Thoracic aorta (tissue), 2 donors: ENCODE results near the gene SEL1L3. TPM values are rescaled to one million over a fixed set of nuclear protein-coding genes. Genes with fewer than 3 reads are reported as not detected.

ENCODE experiments used
- ATAC-seq: fragments of 150-250 bp; one replicate; pipeline ENCODE4 v1.8.0; 2017; ENCODE audit warnings: low read depth; ENCODE audit not compliant: insufficient number of reproducible peaks, low FRiP score
- DNase-seq: peaks from one replicate; pipeline ENCODE4 v3.0.0-alpha.2; 2020; ENCODE audit warnings: low spot score
- H3K27ac ChIP-seq, 2 donors: fragments of 200-600 bp; sonication (generic); 1 replicate in 1 of 2; 2 replicates in 1 of 2; pipeline ENCODE4 v1.5.1; 2016; ENCODE audit warnings: mild to moderate bottlenecking in 2 of 2, moderate library complexity in 2 of 2
- H3K27me3 ChIP-seq: fragments of 200-600 bp; sonication (generic); replicated peaks from 2 replicates; pipeline ENCODE4 v1.6.0; 2016; ENCODE audit warnings: mild to moderate bottlenecking; ENCODE audit not compliant: insufficient read depth
- H3K36me3 ChIP-seq: fragments of 200-600 bp; sonication (generic); one replicate; pipeline ENCODE4 v1.5.1; 2016
- H3K4me1 ChIP-seq, 2 donors: fragments of 200-600 bp; sonication (generic); 1 replicate in 1 of 2; 2 replicates in 1 of 2; pipeline versions ENCODE4 v1.5.1 to v1.6.0; 2016; ENCODE audit warnings: low read depth in 2 of 2, mild to moderate bottlenecking in 1 of 2; ENCODE audit not compliant: control insufficient read depth in 1 of 2
- H3K4me3 ChIP-seq: fragments of 200-600 bp; sonication (generic); 2 replicates; pipeline ENCODE4 v1.5.1; 2016; ENCODE audit warnings: mild to moderate bottlenecking
- H3K9me3 ChIP-seq: fragments of 200-600 bp; sonication (generic); 2 replicates; pipeline ENCODE4 v1.5.1; 2016
- CTCF ChIP-seq: fragments of 200-600 bp; sonication (generic); IDR thresholded peaks from one replicate; pipeline ENCODE4 v1.5.1; 2019; ENCODE audit warnings: antibody characterized with exemption
- total RNA-seq, 2 donors: library from RNA; depleted of rRNA; stranded (reverse); fragments of >200 nt; gene quantifications; one replicate each; pipeline versions ENCODE4 v1.1.0 to v1.2.3, GENCODE V29; 2016

The SEL1L3 gene
- total RNA-seq, 2 donors from 2014 or later = 9.9 to 34.8 TPM

- H3K4me1 ChIP-seq = no peaks in the 10 kb centered on the region
- no peak for TF ChIP-seq CTCF
- no peak overlapping the region for H3K27ac ChIP-seq
- H3K36me3 ChIP-seq = no peaks in the 10 kb centered on the region
- DNase-seq (no peak), ATAC-seq (no peak)
- H3K4me3 ChIP-seq = no peak overlapping the region
- H3K27me3 ChIP-seq = no peaks in the 10 kb centered on the region
- H3K9me3 ChIP-seq = no peaks in the 10 kb centered on the region
These were observed 55.6 kb downstream of the SEL1L3 start for GRCh38 chr4:25807102-25807728.

GRCh38 chr4:25805255-25805860 is 57.4 kb downstream of the SEL1L3 start:
- Histone ChIP-seq H3K27me3 (no peaks in the 10 kb centered on the region), H3K9me3 (no peaks in the 10 kb centered on the region), H3K36me3 (no peaks in the 10 kb centered on the region), H3K27ac (no peak overlapping the region), H3K4me1 (no peaks in the 10 kb centered on the region), H3K4me3 (no peak overlapping the region)
- DNase-seq (no peak), ATAC-seq (no peak)
- TF ChIP-seq CTCF = no peak

GRCh38 chr4:25803720-25804225 is 59.0 kb downstream of the SEL1L3 start:
- no peak overlapping the region for H3K27ac ChIP-seq
- ATAC-seq (no peak), DNase-seq (no peak)
- H3K27me3 ChIP-seq = no peaks in the 10 kb centered on the region
- no peak overlapping the region for H3K4me3 ChIP-seq
- H3K9me3 ChIP-seq = no peaks in the 10 kb centered on the region
- no peaks in the 10 kb centered on the region for H3K4me1 ChIP-seq
- TF ChIP-seq CTCF = no peak
- no peaks in the 10 kb centered on the region for H3K36me3 ChIP-seq

GRCh38 chr4:25801594-25801993 is 61.2 kb downstream of the SEL1L3 start:
- Histone ChIP-seq H3K27ac (no peak overlapping the region), H3K27me3 (no peaks in the 10 kb centered on the region), H3K4me1 (no peaks in the 10 kb centered on the region), H3K36me3 (no peaks in the 10 kb centered on the region), H3K4me3 (no peak overlapping the region), H3K9me3 (no peaks in the 10 kb centered on the region)
- DNase-seq (no peak), ATAC-seq (no peak)
- no peak for TF ChIP-seq CTCF

- H3K9me3 ChIP-seq = no peaks in the 10 kb centered on the region
- TF ChIP-seq CTCF = no peak
- no peaks in the 10 kb centered on the region for H3K4me1 ChIP-seq
- no peaks in the 10 kb centered on the region for H3K27me3 ChIP-seq
- no peak for ATAC-seq
- DNase-seq = no peak
- no peaks in the 10 kb centered on the region for H3K36me3 ChIP-seq
- H3K4me3 ChIP-seq = no peak overlapping the region
- no peak overlapping the region for H3K27ac ChIP-seq
These were observed 62.5 kb downstream of the SEL1L3 start for GRCh38 chr4:25800245-25800644.
